Subcutaneous adipose tissue (tissue), 4 donors: ENCODE results near the gene CASK. TPM values are rescaled to one million over a fixed set of nuclear protein-coding genes. Genes with fewer than 3 reads are reported as not detected.

ENCODE experiments used
- total RNA-seq, 4 donors: library from RNA; depleted of rRNA; stranded (reverse); fragments of >200 nt; gene quantifications; one replicate each; pipeline ENCODE4 v1.1.0, GENCODE V29; 2016
- TF ChIP-seq, protein P1 (sequence below): fragments of 450-650 bp; IDR thresholded peaks from one replicate; pipeline ENCODE4 v1.5.1; 2016; ENCODE audit warnings: low read depth, mild to moderate bottlenecking, control low read depth, antibody characterized with exemption, moderate library complexity

CASK gene
- total RNA-seq, 4 donors from 2014 or later = 27.4 to 48.1 (median 32.5) TPM

DNA sequence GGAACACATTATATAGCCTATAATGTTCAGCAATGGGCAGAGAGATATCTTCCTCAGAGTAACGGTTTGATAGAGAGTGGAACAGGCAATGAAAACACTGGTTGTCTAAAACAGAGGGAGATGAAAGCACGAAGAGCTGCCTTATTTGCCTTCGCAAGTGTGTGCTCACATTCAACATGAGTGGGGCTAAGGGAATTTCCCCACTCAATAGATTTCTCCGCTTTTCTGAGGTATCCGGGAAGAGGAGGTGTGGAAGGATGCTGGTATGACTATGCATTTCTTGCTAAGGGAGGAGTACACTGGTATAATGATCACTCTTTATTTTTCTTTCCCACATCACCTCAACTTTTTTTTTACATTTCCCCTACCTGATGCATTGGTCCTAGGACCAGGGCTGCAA lies 207.1 kb downstream of the CASK start:
- TF ChIP-seq, protein P1, sequence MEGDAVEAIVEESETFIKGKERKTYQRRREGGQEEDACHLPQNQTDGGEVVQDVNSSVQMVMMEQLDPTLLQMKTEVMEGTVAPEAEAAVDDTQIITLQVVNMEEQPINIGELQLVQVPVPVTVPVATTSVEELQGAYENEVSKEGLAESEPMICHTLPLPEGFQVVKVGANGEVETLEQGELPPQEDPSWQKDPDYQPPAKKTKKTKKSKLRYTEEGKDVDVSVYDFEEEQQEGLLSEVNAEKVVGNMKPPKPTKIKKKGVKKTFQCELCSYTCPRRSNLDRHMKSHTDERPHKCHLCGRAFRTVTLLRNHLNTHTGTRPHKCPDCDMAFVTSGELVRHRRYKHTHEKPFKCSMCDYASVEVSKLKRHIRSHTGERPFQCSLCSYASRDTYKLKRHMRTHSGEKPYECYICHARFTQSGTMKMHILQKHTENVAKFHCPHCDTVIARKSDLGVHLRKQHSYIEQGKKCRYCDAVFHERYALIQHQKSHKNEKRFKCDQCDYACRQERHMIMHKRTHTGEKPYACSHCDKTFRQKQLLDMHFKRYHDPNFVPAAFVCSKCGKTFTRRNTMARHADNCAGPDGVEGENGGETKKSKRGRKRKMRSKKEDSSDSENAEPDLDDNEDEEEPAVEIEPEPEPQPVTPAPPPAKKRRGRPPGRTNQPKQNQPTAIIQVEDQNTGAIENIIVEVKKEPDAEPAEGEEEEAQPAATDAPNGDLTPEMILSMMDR = no peak

DNA sequence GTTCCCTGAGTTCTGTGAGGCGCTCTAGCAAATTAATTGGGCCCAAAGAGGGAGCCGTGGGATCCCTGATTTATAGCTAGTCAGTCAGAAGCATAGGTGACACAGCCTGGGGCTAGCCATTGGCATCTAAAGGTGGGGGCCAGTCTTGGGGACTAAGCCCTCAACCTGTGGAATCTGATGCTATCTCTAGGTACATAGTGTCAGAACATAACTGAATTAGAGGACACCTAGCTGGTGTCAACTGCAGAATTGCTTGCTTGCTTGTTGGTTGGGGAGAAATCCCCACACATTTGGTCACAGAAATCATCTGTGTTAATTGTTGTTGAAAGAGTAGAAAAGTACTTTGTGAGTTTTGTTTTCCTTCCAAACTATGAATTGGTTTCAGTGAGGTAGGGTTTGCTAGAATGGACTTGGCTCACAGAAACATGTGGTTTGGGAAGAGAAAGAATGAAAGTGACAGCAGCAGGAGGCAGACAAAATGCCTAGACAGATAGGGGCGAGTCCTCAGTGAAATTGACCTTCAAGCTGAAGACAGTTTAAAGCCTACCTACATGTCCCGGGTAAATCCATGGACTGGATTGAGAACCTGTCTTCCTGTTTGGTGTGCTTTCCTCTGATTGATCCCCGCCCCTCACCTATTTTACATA lies 212.2 kb downstream of the CASK start:
- TF ChIP-seq, protein P1 = no peak

- TF ChIP-seq, protein P1 = no peak
Measured at GRCh38 chrX:41708486-41708885, 214.9 kb downstream of the CASK start.

DNA sequence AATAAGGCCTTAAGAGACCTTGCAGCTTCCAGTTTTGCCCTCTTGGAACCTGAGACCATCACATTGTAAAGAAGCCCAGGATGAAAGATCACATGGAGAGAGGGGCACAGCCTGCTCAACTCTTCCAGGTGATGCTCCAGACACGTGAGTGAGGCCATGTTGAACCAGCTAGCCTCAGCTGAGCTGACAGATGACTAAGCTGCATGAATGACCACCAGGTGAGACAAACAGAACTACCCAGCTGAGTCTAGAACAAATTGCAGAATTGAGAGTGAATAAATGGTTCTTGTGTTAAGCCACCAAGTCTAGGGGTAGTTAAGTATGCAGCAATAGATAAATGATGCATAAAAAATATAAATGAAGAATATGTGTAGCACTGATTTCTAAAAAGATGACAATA lies 216.1 kb downstream of the CASK start:
- TF ChIP-seq, protein P1 = no peak

GRCh38 chrX:41705680-41706374 lies 217.5 kb downstream of the CASK start:
- TF ChIP-seq, protein P1 = no peak

DNA sequence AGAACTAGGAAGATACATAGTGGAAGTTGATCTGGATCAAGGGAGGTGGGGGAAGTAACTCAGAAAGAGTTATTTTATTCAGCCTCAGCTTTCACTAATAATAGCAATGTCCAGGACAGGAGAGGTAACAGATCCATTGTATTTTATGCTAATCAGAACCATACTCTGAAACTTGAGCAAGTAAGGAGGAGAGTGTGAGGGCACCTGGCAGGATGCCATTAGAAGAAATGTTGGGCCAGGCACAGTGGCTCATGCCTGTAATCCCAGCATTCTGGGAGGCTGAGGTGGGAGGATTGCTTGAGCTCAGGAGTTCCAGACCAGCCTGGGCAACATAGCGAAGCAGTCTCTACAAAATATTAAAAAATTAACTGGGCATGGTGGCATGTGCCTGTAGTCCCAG lies 218.3 kb downstream of the CASK start:
- TF ChIP-seq, protein P1 = no peak

- TF ChIP-seq, protein P1 = no peak
Measured at GRCh38 chrX:41703574-41704029, 219.8 kb downstream of the CASK start.
